T-cell (primary cell): ENCODE results near the gene ADARB2. TPM values are rescaled to one million over a fixed set of nuclear protein-coding genes. Genes with fewer than 3 reads are reported as not detected.
"Not testable (repeated sequence)": the region's sequence is repeated elsewhere in the genome, so short reads cannot be mapped to it uniquely, and the experiment has no call there.

Source experiments
- ATAC-seq, 4 experiments: fragments of 200-7000 bp in 3 of 4; fragments of 150-1000 bp in 1 of 4; cut with Tn5 transposase; replicated peaks in 1 of 4; 1 replicate in 3 of 4; 2 replicates in 1 of 4; pipeline ENCODE4 v1.10.0; 2021; ENCODE audit warnings: moderate library complexity in 3 of 4, mild to moderate bottlenecking in 2 of 4, moderate number of reproducible peaks in 1 of 4
- CTCF ChIA-PET, 2 donors: fragments of 300-600 bp; sonication (Branson Sonifier 250); formaldehyde crosslinking; loops; one replicate each; lab custom pipeline; 2022; ENCODE audit warnings: antibody characterized with exemption in 2 of 2; lab: Charles Lee
- POLR2A ChIA-PET, 2 donors: fragments of 300-600 bp; sonication (Branson Sonifier 250); formaldehyde crosslinking; loops; one replicate each; lab custom pipeline; 2022; ENCODE audit warnings: antibody characterized with exemption in 2 of 2; lab: Charles Lee
- DNase-seq, 35 experiments: peaks; one replicate each; pipeline versions ENCODE4 v3.0.0 to v3.0.0-alpha.2; 2013 to 2023
- H3K27ac ChIP-seq: one replicate; pipeline ENCODE4 v1.5.1; 2013; ENCODE audit warnings: low read length
- H3K27me3 ChIP-seq, 2 experiments: replicated peaks in 1 of 2; 1 replicate in 1 of 2; 2 replicates in 1 of 2; pipeline versions ENCODE4 v1.6.1 to v1.7.0; 2013; ENCODE audit warnings: low read length in 1 of 2, mixed read lengths in 1 of 2; ENCODE audit not compliant: control insufficient read depth in 2 of 2, insufficient read depth in 2 of 2; ENCODE audit errors: extremely low read depth in 1 of 2
- H3K36me3 ChIP-seq, 2 donors: 1 replicate in 1 of 2; 2 replicates in 1 of 2; pipeline versions ENCODE4 v1.6.1 to v1.7.0; 2013; ENCODE audit warnings: low read length in 1 of 2; ENCODE audit not compliant: control insufficient read depth in 2 of 2, insufficient read depth in 1 of 2; ENCODE audit errors: extremely low read depth in 1 of 2
- H3K4me1 ChIP-seq, 2 experiments: 1 replicate in 1 of 2; 2 replicates in 1 of 2; pipeline versions ENCODE4 v1.6.1 to v1.7.0; 2013; ENCODE audit warnings: low read length in 2 of 2, mixed read lengths in 1 of 2; ENCODE audit not compliant: insufficient read depth in 2 of 2, control insufficient read depth in 1 of 2; ENCODE audit errors: extremely low read depth in 1 of 2
- H3K4me3 ChIP-seq, 2 donors: 1 replicate in 1 of 2; 2 replicates in 1 of 2; pipeline versions ENCODE4 v1.5.1 to v1.7.0; 2013; ENCODE audit warnings: mild to moderate bottlenecking in 2 of 2, low read length in 1 of 2, moderate library complexity in 1 of 2; ENCODE audit not compliant: control insufficient read depth in 1 of 2; ENCODE audit errors: extremely low read depth in 1 of 2
- H3K9me3 ChIP-seq: 2 replicates; pipeline ENCODE4 v1.7.0; 2013
- H3K27ac Mint-ChIP-seq, 2 donors: one replicate each; pipeline ENCODE4 v1.8.0; 2020 to 2021; ENCODE audit warnings: mild to moderate bottlenecking in 2 of 2, mixed read lengths in 2 of 2
- H3K27me3 Mint-ChIP-seq, 2 donors: one replicate each; pipeline ENCODE4 v1.8.0; 2021 to 2022; ENCODE audit warnings: mixed read lengths in 2 of 2
- H3K36me3 Mint-ChIP-seq: one replicate; pipeline ENCODE4 v1.8.0; 2021; ENCODE audit warnings: mixed read lengths
- H3K4me1 Mint-ChIP-seq, 3 donors: one replicate each; pipeline ENCODE4 v1.8.0; 2020 to 2022; ENCODE audit warnings: mixed read lengths in 3 of 3, mild to moderate bottlenecking in 1 of 3
- H3K4me3 Mint-ChIP-seq, 3 donors: one replicate each; pipeline ENCODE4 v1.8.0; 2020 to 2022; ENCODE audit warnings: mild to moderate bottlenecking in 3 of 3, mixed read lengths in 3 of 3, moderate library complexity in 3 of 3
- H3K9me3 Mint-ChIP-seq, 3 donors: one replicate each; pipeline ENCODE4 v1.8.0; 2020 to 2022; ENCODE audit warnings: mixed read lengths in 3 of 3
- WGBS: methylation state at CpG from one replicate; pipeline ENCODE4 v1.1.5; 2013; ENCODE audit warnings: missing lambda C conversion rate; ENCODE audit not compliant: insufficient coverage; 5-methylcytosine and 5-hydroxymethylcytosine counted together
- total RNA-seq, 35 experiments: library from RNA in 6 of 35; stranded (reverse) in 6 of 35; fragments of 120-200 nt in 1 of 35; gene quantifications; one replicate each; pipeline versions ENCODE4 v1.2.1 to v1.2.4 and lab custom pipeline; 2013 to 2026

ADARB2 gene
- total RNA-seq, 5 donors from 2014 or later (not counting 1 experiment from before 2014, with no cell fraction given), result 0.07 to 4.0 (median 0.41) TPM

DNA sequence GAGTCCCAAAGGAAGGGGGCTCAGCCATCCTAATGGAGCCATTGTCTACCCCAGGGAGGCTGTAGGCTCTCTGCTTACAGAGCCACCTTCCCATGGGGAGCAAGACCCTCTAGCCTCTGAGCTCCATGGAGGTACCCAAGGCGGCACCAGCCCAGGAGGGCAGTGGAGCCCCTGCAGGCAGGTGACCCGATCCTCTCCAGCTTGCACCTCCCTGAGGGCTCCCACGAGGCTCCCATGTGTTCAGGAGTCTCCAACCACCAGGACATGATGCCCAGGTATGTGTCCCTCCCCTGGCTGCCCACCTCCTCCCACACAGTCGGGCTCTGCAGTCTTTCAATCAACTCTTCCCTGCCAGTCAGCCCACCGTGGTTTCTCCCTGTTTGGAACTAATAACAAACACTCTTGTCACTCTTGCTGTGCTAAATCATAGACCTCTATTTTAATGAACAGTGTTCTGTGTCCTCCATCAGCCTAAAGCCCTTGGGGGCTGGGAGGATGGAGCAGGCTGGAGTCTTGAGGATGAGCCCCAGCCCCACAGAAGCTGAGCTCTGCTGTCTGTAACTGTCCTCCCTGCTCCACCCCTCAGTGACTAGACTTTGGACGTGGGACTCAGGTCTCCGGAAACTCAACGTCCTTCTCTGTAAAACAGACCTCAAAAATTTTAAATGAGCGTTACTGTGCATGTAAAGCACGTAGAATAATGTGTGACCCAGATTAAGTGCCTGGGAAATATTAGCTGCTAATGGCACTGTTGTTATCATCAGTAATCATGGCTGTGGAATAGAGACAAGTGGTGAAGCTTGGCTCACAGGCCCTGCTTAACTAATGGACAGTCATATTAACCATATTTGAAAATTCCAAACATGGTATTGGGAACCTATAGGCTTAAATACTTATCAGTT is 382.3 kb downstream of the ADARB2 start:
- no peak overlapping the region for H3K27ac ChIP-seq
- DNase-seq, result no peak
- Mint-ChIP-seq H3K27ac (no peak overlapping the region), H3K4me1 (peaks cover 10 to 21% (median 16%) of the 10 kb centered on the region in 3 donors), H3K27me3 (peaks cover 6 to 13% of the 10 kb centered on the region in 2 donors), H3K9me3 (no peaks in the 10 kb centered on the region), H3K36me3 (no peaks in the 10 kb centered on the region), H3K4me3 (no peak overlapping the region)
- H3K4me1 ChIP-seq, result peaks cover 3 to 9% of the 10 kb centered on the region in 2 experiments
- POLR2A ChIA-PET, result no interaction called here
- no peak for ATAC-seq
- no peak overlapping the region for H3K4me3 ChIP-seq
- WGBS, result 65% methylated on average over 6 of the region's 10 CpGs
- no peaks in the 10 kb centered on the region for H3K36me3 ChIP-seq
- CTCF ChIA-PET, result interaction anchor here in 1 of 2 donors (1.4 kb wide), 1 partner anchor 14 kb away, joined by 3 read pairs; no protein-coding TSS in a partner anchor
- no peaks in the 10 kb centered on the region for H3K9me3 ChIP-seq
- H3K27me3 ChIP-seq, result peaks cover 0 to 28% of the 10 kb centered on the region in 2 experiments

DNA sequence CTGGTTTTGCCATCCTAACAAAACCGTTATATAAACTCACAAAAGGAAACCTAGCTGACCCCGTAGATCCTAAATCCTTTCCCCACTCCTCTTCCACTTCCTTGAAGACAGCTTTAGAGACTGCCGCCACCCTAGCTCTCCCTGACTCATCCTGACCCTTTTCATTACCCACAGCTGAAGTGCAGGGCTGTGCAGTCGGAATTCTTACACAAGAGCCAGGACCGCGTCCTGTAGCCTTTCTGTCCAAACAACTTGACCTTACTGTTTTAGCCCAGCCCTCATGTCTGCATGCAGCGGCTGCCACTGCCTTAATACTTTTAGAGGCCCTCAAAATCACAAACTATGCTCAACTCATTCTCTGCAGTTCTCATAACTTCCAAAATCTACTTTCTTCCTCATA is 385.0 kb downstream of the ADARB2 start:
- H3K36me3 ChIP-seq, H3K27ac ChIP-seq, CTCF ChIA-PET, H3K27me3 Mint-ChIP-seq, DNase-seq, H3K36me3 Mint-ChIP-seq, H3K9me3 Mint-ChIP-seq, H3K4me1 ChIP-seq, H3K27ac Mint-ChIP-seq, POLR2A ChIA-PET, H3K4me3 Mint-ChIP-seq, H3K4me1 Mint-ChIP-seq, ATAC-seq, H3K4me3 ChIP-seq, H3K9me3 ChIP-seq: not testable (repeated sequence)
- H3K27me3 ChIP-seq, result peaks cover 0 to 25% of the 10 kb centered on the region in 2 experiments
- WGBS, result 90% methylated on average over 5 of the region's 7 CpGs

DNA sequence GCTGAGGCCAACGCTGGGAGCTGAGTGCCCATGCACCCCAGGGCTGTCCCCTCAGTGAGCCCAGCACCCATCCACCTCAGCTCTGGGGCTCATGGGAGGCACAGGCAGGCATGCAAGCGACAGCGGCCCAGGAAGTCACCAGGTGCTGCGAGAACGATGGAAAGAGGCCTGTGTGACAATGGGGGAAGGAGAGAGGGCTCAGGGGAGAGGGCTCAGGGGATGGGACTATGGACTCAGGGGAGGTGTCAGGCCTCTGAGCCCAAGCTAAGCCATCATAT is 388.6 kb downstream of the ADARB2 start:
- Mint-ChIP-seq H3K27ac (no peak overlapping the region), H3K9me3 (no peaks in the 10 kb centered on the region), H3K4me1 (no peaks in the 10 kb centered on the region), H3K4me3 (no peak overlapping the region), H3K27me3 (peaks cover 0 to 5% of the 10 kb centered on the region in 2 donors), H3K36me3 (no peaks in the 10 kb centered on the region)
- Histone ChIP-seq H3K27me3 (peaks cover 0 to 17% of the 10 kb centered on the region in 2 experiments), H3K4me1 (no peaks in the 10 kb centered on the region), H3K9me3 (no peaks in the 10 kb centered on the region), H3K4me3 (no peak overlapping the region), H3K27ac (no peak overlapping the region), H3K36me3 (no peaks in the 10 kb centered on the region)
- ATAC-seq (no peak), DNase-seq (no peak)
- CTCF ChIA-PET, result no interaction called here
- POLR2A ChIA-PET, result no interaction called here
- WGBS, result 53% methylated on average over 4 of the region's 5 CpGs

DNA sequence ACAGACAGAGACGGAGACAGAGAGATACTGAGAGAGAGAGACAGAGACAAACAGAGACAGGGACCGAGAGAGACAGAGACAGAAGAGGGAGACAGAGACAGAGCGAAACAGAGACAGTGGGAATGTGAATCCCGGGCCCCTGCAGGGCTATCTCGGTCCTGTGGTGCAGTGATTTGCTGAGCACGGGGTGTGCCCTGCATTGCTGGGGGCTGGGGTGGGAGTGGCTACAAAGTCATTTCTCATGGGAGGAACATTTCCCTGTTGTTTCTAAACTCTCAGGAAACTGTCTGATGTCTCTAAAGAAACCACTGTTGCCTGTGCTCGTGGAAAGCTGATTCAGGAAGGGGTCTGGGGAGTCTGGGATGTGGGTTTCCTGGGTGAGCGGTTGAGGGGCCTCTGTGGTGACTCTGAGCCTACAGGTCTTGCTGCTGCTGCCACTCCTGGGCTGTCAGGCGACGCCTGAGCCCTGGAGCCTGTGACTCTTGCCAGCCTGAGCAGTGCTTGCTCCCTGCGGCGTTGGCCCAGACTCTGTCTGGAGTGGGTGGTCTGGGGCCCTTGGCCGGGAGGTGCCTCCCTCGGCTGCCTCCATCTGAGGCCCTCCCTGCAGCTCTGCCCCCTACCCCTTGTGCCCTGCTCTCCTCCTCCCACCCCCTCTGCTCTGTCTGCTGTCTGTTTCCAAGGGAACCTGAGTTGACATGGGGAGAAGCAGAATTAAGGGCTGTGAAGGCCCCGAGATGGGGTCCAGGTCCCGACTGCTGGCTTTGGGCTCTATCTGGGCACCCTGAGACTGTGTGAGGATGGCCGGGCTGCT is 389.2 kb downstream of the ADARB2 start:
- H3K4me3 Mint-ChIP-seq, result no peak overlapping the region
- no peaks in the 10 kb centered on the region for H3K4me1 ChIP-seq
- ChIA-PET CTCF (no interaction called here), POLR2A (no interaction called here)
- H3K27me3 Mint-ChIP-seq, result peaks cover 0 to 5% of the 10 kb centered on the region in 2 donors
- no peak overlapping the region for H3K27ac Mint-ChIP-seq
- no peak overlapping the region for H3K4me3 ChIP-seq
- no peaks in the 10 kb centered on the region for H3K4me1 Mint-ChIP-seq
- no peak overlapping the region for H3K27ac ChIP-seq
- ATAC-seq (no peak), DNase-seq (no peak)
- no peaks in the 10 kb centered on the region for H3K36me3 Mint-ChIP-seq
- no peaks in the 10 kb centered on the region for H3K9me3 Mint-ChIP-seq
- peaks cover 0 to 17% of the 10 kb centered on the region in 2 experiments for H3K27me3 ChIP-seq
- WGBS, result 55% methylated on average over 11 of the region's 17 CpGs
- no peaks in the 10 kb centered on the region for H3K9me3 ChIP-seq
- H3K36me3 ChIP-seq, result no peaks in the 10 kb centered on the region

DNA sequence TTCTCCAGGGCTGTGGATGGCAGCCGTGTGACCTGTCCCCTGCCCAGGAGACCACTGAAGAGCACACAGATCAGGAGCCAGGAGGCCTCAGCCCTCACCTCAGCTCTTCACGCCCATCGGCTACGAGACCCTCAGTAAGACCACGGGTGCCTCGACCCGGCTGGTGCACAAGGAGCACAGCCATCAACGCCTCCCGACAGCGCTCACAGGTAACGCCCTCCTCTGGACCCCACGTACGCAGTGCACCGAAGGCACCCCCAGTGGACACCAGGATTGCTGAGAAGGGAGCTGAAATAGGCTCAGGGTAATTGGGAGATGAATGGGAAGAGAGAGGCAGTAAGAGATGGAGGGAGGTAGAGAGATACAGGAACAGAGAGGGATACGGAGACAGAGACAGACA is 389.8 kb downstream of the ADARB2 start:
- ATAC-seq (no peak), DNase-seq (no peak)
- 83% methylated on average over 14 of the region's 15 CpGs for WGBS
- Mint-ChIP-seq H3K27me3 (peaks cover 3 to 5% of the 10 kb centered on the region in 2 donors), H3K27ac (no peak overlapping the region), H3K4me3 (no peak overlapping the region), H3K9me3 (no peaks in the 10 kb centered on the region), H3K4me1 (no peaks in the 10 kb centered on the region), H3K36me3 (no peaks in the 10 kb centered on the region)
- H3K27ac ChIP-seq, result no peak overlapping the region
- no peaks in the 10 kb centered on the region for H3K4me1 ChIP-seq
- peaks cover 0 to 17% of the 10 kb centered on the region in 2 experiments for H3K27me3 ChIP-seq
- H3K4me3 ChIP-seq, result no peak overlapping the region
- no peaks in the 10 kb centered on the region for H3K36me3 ChIP-seq
- ChIA-PET CTCF (no interaction called here), POLR2A (no interaction called here)
- no peaks in the 10 kb centered on the region for H3K9me3 ChIP-seq

DNA sequence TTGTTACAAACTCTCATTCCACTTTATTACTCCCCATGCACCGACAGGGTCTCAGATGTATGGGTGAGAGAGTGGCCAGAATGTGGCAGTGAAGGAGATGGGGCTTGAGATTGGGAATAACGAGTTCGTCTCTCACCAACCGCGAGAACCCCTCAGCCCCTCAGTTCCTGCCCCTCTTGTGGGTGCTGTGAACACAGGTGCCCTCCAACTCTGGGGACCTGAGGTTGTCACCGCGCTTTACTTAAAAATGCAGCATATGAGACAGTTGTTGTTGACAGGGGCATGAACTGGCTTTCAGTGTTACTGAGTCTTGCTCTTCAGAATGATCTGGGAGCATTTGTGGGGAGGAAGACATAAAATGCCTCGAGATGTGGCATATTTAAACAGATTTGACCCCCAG is 391.1 kb downstream of the ADARB2 start:
- Histone ChIP-seq H3K4me3 (no peak overlapping the region), H3K9me3 (no peaks in the 10 kb centered on the region), H3K4me1 (no peaks in the 10 kb centered on the region), H3K27me3 (peaks cover 0 to 17% of the 10 kb centered on the region in 2 experiments), H3K36me3 (no peaks in the 10 kb centered on the region), H3K27ac (no peak overlapping the region)
- ATAC-seq (no peak), DNase-seq (no peak)
- Mint-ChIP-seq H3K4me1 (no peaks in the 10 kb centered on the region), H3K4me3 (no peak overlapping the region), H3K27ac (no peak overlapping the region), H3K36me3 (no peaks in the 10 kb centered on the region), H3K27me3 (peaks cover 3 to 5% of the 10 kb centered on the region in 2 donors), H3K9me3 (no peaks in the 10 kb centered on the region)
- 52% methylated on average over 3 of the region's 8 CpGs for WGBS
- ChIA-PET CTCF (no interaction called here), POLR2A (no interaction called here)
